Neural progenitor cell (in vitro differentiated cells): ENCODE results near the gene ACACB.

Experiments
- CTCF ChIP-seq: fragments of 200-600 bp; sonication (generic); IDR thresholded peaks from 2 replicates; pipeline ENCODE4 v1.5.1; 2017; ENCODE audit warnings: antibody characterized with exemption, mild to moderate bottlenecking
- EZH2phosphoT487 ChIP-seq: fragments of 200-600 bp; sonication (generic); IDR thresholded peaks from 2 replicates; pipeline ENCODE4 v1.6.1; 2017; ENCODE audit warnings: antibody characterized with exemption

GRCh38 chr12:109221277-109221931 lies 105.0 kb downstream of the ACACB start:
- TF ChIP-seq CTCF (no peak), EZH2phosphoT487 (no peak)
